ENCODE data around the gene COLGALT1. TPM values are rescaled to one million over a fixed set of nuclear protein-coding genes. Genes with fewer than 3 reads are reported as not detected.

The COLGALT1 gene
- total RNA-seq, 1 experiment from 2014 or later = 150 TPM

GRCh38 chr19:17623224-17623935 is 67.9 kb downstream of the COLGALT1 start:
- DNase-seq (ENCODE audit: low read depth) = no peak

GRCh38 chr19:17624314-17624991 is 69.0 kb downstream of the COLGALT1 start:
- no peak for DNase-seq (ENCODE audit: low read depth)

- no peak for DNase-seq (ENCODE audit: low read depth)
Observed at GRCh38 chr19:17625043-17625442, 69.6 kb downstream of the COLGALT1 start.

DNA sequence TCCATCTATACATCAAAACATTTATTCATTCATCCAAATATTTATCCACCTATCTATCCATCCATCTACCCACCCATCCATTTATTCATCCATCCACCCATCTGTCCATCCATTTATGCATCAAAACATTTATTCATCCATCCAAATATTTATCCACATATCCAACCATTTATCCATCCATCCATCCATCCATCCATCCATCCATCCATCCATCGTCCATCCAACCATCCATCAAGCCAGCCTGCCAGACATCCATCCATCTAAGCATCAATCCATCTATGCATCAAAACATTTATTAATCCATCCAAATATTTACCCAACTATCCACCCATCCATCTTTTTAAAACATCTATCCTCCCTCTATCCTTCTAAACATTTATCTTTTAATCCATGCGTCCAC is 70.5 kb downstream of the COLGALT1 start:
- DNase-seq (ENCODE audit: low read depth) = no peak

GRCh38 chr19:17626456-17627015 is 71.1 kb downstream of the COLGALT1 start:
- no peak for DNase-seq (ENCODE audit: low read depth)

GRCh38 chr19:17627161-17627560 is 71.7 kb downstream of the COLGALT1 start:
- no peak for DNase-seq (ENCODE audit: low read depth)

GRCh38 chr19:17627921-17628320 is 72.5 kb downstream of the COLGALT1 start:
- no peak for DNase-seq (ENCODE audit: low read depth)

GRCh38 chr19:17629760-17630159 is 74.3 kb downstream of the COLGALT1 start:
- no peak for DNase-seq (ENCODE audit: low read depth)

DNA sequence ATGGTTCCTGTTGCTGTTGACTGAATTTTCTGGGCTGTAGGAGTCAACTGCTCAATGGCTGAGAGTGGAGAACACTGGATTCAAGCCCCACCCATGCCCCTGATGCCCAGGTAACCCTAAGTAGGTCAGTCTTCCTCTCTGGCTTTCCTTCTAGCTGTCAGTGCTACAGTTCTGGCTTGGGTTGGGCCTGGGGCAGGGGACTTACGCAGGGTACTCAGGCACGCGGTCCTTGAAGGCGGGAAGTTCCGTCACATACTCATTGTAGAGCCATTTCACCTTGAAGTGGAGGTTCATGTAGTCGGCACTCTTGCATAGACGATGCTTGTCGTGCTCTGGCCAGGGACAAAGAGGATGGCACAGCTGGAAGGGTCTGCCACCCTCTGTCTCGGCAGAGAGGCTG is 77.1 kb downstream of the COLGALT1 start:
- no peak for DNase-seq (ENCODE audit: low read depth)

Other genes with a start within 250 kb of the COLGALT1 start
- gene MRPL34, start 249.8 kb upstream of the COLGALT1 start, total RNA-seq (2014; rRNA removed; shearing (Covaris generic)) = 73.2 and 83.3 TPM in 2 replicates
- 40.5 and 50.3 TPM in 2 replicates for gene DDA1, start 246.1 kb upstream of the COLGALT1 start, total RNA-seq (2014; rRNA removed; shearing (Covaris generic))
- 3.5 and 5.6 TPM in 2 replicates for gene ANO8, start 220.8 kb upstream of the COLGALT1 start, total RNA-seq (2014; rRNA removed; shearing (Covaris generic))
- gene GTPBP3, start 218.1 kb upstream of the COLGALT1 start, total RNA-seq (2014; rRNA removed; shearing (Covaris generic)) = 9.6 and 16.8 TPM in 2 replicates
- gene PLVAP, start 178.3 kb upstream of the COLGALT1 start, total RNA-seq (2014; rRNA removed; shearing (Covaris generic)) = 0.05 TPM in 1 of 2 replicates, not detected in the other
- 0.47 TPM in 1 of 2 replicates, not detected in the other for gene CCDC194, start 161.5 kb upstream of the COLGALT1 start, total RNA-seq (2014; rRNA removed; shearing (Covaris generic))
- gene BST2, start 150.0 kb upstream of the COLGALT1 start, total RNA-seq (2014; rRNA removed; shearing (Covaris generic)) = 490 and 600 TPM in 2 replicates
- gene MVB12A, start 135.6 kb upstream of the COLGALT1 start, total RNA-seq (2014; rRNA removed; shearing (Covaris generic)) = 144 and 151 TPM in 2 replicates
- gene TMEM221, start 107.0 kb upstream of the COLGALT1 start, total RNA-seq (2014; rRNA removed; shearing (Covaris generic)) = 0.25 TPM in 1 of 2 replicates, not detected in the other
- not detected in 2 replicates for gene NXNL1, start 94.7 kb upstream of the COLGALT1 start, total RNA-seq (2014; rRNA removed; shearing (Covaris generic))
- gene SLC27A1, start 85.1 kb upstream of the COLGALT1 start, total RNA-seq (2014; rRNA removed; shearing (Covaris generic)) = 4.8 and 12.2 TPM in 2 replicates
- gene PGLS, start 44.0 kb upstream of the COLGALT1 start, total RNA-seq (2014; rRNA removed; shearing (Covaris generic)) = 53.3 and 66.8 TPM in 2 replicates
- 0.05 TPM in 1 of 2 replicates, not detected in the other for gene UNC13A, start 132.7 kb downstream of the COLGALT1 start, total RNA-seq (2014; rRNA removed; shearing (Covaris generic))
- 16.8 and 17.0 TPM in 2 replicates for gene MAP1S, start 163.8 kb downstream of the COLGALT1 start, total RNA-seq (2014; rRNA removed; shearing (Covaris generic))
- gene FCHO1, start 195.8 kb downstream of the COLGALT1 start, total RNA-seq (2014; rRNA removed; shearing (Covaris generic)) = 0.20 and 2.1 TPM in 2 replicates
- gene B3GNT3, start 239.5 kb downstream of the COLGALT1 start, total RNA-seq (2014; rRNA removed; shearing (Covaris generic)) = 0.20 TPM in 1 of 2 replicates, not detected in the other